ENCODE results near the gene HMGN2.

Gene HMGN2

DNA sequence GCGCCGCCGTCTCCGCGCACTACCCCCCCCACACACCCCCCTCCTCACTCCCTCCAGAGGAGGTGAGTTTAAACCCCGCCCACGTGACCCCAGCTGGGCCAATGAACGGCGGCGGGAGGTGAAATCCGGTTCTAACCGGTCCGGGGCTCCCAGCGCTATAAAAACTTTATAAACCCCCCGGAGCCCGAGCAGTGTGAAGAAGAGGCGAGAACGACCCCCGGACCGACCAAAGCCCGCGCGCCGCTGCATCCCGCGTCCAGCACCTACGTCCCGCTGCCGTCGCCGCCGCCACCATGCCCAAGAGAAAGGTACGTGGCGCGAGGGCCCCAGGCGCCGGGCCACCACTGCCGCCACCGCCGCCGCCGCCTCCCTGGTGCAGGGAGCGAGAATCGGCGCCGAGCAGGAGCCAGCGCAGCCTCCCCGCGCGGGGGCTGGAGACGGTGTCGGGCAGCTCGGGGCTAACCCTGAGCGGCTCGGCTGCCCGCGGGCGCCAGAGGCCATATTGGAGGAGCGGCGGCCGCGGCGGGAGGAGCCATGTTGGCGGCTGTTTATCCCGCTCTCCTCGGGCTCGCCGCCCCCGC, at the start of gene HMGN2:
Gene HMGN2 (plus strand): TSS at position 121 of the 581 bp plus-strand sequence. CDS start 173 bp downstream, at position 294.
- DNase-seq (ENCODE audit: low spot score), result peak; percentile 90

DNA sequence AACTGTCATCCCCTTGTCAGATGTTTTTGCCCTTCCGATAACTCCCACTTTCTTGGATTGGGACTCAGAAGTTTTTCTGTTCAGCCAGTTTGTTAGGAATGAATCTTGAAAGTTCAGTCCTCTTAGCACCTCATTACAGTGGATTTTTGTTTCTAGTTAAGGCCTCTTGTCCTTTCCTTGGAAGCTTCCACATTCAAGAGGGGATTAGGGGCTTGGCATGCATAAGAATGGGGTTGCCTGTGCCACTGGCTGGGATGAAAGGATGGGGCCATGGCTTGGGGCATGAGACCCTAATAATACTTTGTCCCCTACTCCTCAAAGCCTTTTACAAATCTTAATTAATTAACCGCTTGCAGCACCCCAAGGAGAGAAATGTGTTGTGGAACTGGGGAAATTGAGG, 42.5 kb upstream of the HMGN2 start:
- no peak for DNase-seq (ENCODE audit: low spot score)

DNA sequence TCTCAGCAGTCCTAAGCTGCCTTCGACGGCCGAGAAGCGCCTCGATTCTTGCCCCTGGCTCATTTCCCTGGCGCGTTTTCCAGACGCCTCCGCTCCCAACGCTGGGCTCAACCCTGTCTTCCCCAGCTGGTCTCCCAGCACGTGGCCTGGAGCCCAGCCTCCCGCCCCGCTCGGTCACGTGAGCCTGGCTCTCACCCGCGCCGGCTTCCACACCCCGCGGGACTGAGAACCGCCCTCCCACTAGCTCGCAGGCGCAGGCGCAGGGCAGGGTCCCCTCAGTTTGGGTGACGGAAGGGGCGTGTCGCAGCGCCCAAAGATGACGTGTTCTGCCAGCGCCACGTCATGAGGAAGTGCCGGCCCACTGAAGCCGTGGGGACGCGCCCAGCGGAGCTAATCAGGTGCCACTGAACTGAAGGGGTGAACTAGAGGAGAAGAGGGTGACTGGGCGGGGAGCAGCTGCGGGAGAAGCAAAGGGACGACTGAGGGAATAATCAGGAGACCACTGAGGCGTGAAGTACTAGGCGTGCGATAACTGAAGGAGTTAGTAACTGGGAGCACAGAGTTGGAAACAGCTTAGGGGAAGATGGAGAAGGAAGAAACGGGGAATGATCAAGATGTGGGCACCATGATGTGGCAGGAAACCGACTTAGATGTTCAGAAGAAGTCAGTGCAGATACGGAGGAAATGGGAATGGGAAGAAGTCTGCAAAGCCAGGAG, 40.1 kb upstream of the HMGN2 start, which contains the start of gene DHDDS:
Gene DHDDS (plus strand): TSS at position 343 of the 717 bp plus-strand sequence. CDS start 625 bp downstream, outside the sequence.
- peak; percentile 99 for DNase-seq (ENCODE audit: low spot score)

DNA sequence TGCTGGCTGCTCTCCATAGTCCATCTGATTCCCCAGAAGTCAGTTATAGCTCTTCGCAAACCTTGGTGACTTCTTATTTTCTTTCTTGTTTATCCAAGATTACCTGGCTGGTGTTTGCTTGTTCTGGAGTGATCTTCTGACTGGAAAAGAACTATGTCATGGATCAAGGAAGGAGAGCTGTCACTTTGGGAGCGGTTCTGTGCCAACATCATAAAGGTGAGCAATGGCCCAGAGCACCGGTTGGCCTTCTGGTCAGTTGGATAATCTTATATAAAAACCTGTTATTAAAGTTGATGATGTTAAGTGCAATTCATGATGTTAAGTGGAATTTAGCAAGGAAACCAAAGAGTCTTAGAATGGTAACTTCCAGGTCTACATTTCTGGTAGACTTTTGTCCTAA, 39.4 kb upstream of the HMGN2 start:
- DNase-seq (ENCODE audit: low spot score), result no peak

DNA sequence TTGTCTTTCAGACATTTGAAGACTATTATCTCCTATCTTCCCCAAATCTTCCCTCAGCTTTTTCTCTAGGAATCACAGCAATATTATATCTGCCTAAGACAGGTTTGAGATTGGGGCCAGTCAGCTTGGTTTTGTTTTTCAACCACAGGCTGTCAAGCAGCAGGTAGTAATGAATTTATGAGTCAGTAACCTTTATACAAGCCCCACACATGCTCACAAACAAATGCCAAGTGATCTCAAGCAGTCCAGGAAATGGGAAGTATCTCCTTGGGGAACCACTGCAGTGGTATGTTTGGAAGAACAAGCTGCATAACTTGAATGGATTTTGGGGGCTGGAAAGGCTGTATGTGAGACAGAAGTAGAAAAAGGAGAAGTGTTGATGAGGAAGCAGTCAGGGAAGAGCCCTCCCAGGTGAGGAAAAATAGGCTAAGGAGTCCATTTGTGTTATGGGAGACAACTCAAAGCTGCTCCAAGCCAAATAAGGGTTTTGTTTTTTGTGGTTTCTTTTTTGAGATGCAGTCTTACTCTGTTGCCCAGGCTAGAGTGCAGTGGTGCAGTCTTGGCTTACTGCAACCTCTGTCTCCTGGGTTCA, 38.0 kb upstream of the HMGN2 start:
- no peak for DNase-seq (ENCODE audit: low spot score)

DNA sequence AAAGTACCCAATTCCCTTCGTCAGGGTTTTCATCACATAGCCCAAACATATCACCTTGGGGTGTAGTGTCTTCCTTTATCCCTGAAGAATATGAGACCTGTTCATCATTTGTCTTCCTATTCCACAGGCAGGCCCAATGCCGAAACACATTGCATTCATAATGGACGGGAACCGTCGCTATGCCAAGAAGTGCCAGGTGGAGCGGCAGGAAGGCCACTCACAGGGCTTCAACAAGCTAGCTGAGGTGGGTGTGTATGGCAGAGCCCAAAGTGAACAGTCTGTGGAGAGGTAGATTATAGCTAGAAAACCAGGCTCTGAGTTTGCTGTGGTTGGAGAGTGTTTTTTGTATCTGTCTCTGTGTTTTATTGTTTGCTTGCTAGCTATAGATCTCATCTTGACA, 34.2 kb upstream of the HMGN2 start:
- DNase-seq (ENCODE audit: low spot score), result no peak

DNA sequence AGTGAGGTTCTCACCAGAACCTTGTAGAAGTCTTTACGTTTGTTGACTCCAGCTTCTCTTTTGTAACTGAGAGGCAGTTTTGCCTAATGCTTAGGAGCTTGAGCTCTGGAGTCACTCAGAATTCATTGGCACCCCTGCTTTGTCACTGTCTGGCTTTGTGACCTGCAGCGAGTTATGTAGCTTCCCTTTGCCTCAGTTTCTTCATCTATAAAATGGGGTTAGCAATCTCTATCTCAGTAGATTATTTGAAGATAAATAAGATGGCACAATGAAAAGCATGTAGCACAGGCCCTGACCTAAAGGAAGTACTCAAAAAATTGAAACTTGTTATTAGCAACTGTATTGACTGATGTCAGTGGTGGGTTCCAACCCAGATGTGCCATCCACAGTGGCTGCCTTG, 32.0 kb upstream of the HMGN2 start:
- no peak for DNase-seq (ENCODE audit: low spot score)

- DNase-seq (ENCODE audit: low spot score), result no peak
These were observed 22.4 kb upstream of the HMGN2 start for GRCh38 chr1:26449868-26450267.

- DNase-seq (ENCODE audit: low spot score), result no peak
These were observed 21.3 kb upstream of the HMGN2 start for GRCh38 chr1:26450908-26451307.

DNA sequence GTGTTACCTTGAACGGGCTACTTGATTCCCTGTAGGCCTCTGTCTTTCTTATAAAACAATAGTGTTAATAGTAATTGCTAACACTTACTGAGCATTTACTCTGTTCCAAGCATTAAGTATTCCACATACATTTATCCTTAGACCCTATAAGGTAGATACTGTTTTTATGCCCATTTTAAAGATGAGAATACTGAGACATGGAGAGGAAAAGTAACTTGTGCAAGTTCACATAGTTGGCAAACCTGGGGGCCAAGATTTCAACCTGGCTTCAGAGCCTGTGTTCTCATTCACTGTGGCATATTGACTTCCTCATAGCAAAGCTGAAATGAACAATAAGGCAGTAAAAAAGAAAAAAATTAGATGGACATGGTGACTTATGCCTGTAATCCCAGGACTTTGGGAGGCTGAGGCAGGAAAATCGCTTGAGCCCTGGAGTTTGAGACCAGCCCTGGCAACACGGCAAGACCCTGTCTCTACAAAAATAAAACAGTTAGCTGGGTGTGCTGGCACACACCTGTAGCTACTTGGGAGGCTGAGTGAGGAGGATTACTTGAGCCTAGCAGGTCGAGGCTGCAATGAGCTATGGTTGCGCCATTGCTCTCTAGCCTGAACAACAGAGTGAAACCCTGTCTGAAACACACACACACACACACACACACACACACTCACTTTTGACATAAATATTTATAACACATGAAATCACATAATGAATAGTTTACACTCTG, 19.6 kb upstream of the HMGN2 start:
- DNase-seq (ENCODE audit: low spot score), result no peak

GRCh38 chr1:26459148-26459547, 13.1 kb upstream of the HMGN2 start:
- no peak for DNase-seq (ENCODE audit: low spot score)

DNA sequence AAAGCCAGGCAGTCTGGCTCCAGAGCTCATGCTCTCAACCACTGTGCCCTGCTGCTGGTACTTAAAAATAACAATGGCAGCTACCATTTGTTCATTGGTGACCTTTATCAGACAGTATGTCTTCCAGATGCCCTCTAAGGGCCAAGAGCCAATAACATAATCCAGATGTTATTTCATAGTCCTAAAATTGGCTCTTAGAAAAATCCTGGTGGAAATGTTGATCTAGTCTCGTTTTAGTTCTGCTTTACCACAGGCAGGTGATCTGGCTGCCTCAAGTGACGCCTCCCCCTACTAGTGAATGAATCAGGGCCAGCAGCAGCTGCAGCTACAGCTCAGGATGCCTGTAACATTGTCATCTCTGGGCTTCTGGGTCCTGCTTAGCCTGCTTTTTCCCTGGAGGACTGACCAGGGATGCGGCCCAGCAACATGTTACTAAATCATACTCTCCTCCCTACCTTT, 12.6 kb upstream of the HMGN2 start:
- DNase-seq (ENCODE audit: low spot score), result no peak

DNA sequence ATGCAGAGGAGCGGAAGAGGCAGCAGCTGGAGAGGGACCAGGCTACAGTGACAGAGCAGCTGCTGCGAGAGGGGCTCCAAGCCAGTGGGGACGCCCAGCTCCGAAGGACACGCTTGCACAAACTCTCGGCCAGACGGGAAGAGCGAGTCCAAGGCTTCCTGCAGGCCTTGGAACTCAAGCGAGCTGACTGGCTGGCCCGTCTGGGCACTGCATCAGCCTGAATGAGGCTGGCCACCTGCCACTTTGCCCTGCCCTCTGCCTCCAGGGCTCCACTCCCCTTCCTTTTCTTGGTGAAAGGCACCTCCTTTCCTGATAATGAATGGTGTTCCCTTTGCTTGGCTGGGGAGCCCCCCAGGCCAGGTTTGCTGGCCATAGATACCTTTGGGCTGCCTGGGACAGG, 3.3 kb upstream of the HMGN2 start:
- DNase-seq (ENCODE audit: low spot score), result no peak

GRCh38 chr1:26469558-26469957, 2.7 kb upstream of the HMGN2 start:
- DNase-seq (ENCODE audit: low spot score), result no peak

DNA sequence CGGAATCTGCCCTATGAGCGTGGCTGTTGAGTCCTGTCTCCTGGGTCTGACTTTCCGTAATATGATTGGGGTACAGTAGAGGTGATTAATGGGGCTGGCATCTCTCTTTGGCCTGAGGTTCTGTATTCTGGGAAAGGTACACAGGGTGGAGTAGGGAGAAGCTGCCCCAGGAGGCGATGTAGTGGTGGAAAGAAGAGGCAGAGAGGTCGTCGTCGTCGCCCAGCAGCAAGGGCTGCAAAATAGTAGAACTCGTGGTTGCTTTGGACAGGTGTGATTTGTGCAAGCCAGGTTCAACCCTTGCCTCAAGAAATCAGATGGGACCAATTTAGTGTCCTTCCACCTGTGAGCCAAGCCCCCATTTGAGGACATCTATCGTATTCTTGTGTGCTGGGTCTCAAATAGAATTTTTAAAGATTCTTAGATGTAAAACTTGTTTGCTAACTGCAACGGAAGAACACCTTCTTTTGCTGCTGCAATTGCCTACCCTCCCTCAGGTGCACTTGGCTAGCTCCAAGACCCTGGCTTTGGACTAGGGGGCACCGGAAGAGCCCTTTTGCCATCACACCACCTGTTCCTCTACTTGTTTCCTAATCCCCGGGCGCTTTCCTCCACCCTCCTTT, 1.3 kb upstream of the HMGN2 start:
- DNase-seq (ENCODE audit: low spot score), result no peak

DNA sequence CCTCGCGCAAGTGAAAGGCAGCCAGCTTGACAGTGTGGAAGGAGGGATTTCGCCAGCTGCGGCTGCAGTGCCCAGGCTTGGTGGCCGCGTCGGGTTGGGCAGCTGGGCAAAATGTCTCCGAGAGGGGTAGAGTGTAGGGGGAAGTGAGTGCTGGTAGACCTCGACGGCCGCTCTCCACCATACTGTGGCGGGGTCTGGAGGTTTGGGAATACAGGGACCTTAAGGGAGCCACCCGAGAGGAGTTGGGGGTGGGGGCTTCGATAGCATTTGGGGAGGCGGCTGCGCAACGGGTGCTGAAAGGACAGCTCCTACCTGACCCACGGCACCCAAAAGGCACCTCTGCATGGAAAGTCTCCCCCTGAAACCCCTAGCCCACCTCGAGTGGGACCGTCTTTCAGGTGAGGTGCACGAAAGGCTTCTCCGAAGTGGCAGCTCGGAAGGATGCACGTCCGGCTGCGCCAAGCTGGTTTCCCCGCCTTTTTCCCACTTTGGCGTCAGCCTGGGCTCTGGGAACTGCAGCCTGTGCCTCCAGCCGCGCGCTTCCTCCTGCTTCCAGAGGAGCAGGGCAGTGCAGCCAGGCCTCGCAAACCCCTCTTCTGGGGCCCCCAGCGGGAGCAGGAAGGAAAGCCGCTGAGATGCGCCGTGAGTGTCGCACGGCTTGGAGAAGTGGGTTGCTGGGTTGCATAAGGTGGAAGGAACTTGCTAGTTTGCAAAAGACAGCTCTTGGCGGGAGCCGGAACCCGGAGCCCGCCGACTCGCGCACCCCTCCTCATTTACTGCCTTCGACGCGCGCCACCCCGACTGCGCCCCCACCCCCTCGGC, 531 bp upstream of the HMGN2 start:
- peak; percentile 58 for DNase-seq (ENCODE audit: low spot score)

GRCh38 chr1:26472901-26473845, 933 bp downstream of the HMGN2 start:
- peak; percentile 99 for DNase-seq (ENCODE audit: low spot score)

- DNase-seq (ENCODE audit: low spot score), result no peak
These were observed 2.6 kb downstream of the HMGN2 start for GRCh38 chr1:26474818-26475217.

GRCh38 chr1:26475989-26476388, 3.7 kb downstream of the HMGN2 start:
- DNase-seq (ENCODE audit: low spot score), result no peak

DNA sequence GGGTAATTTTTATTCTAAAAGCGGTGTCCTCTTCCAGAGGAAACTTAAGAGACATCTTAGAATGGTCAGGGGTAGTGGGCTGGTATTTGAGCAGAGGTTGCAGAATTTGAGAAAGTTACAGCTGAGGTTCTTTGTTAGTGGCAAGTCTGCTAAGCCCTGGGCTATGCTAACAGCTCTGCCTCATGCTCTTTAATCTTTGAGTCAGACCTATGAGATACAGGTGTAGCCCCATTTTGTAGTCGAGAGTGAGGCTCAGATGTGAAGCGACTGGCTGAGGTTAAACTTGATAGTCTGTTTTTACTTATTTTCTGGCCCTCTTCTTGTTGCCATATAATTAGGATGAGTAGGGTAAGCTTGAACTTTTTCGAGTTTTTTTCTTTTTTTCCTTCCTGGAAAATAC, 4.7 kb downstream of the HMGN2 start:
- no peak for DNase-seq (ENCODE audit: low spot score)
